GM12878 (cell line): ENCODE data around the gene TRIP6. TPM values are rescaled to one million over a fixed set of nuclear protein-coding genes. Genes with fewer than 3 reads are reported as not detected.

ENCODE experiments used
- ATAC-seq: fragments of 200-7000 bp; cut with Tn5 transposase; 3 replicates; pipeline ENCODE4 v1.9.1; 2020; ENCODE audit warnings: mild to moderate bottlenecking, moderate library complexity
- BruUV-seq: library from RNA; stranded (reverse); fragments of 400-500 nt; replicated peaks from 2 replicates; lab custom pipeline; 2021; lab: Mats Ljungman, UMichigan
- CTCF ChIA-PET: fragments of 300-600 bp; sonication (Branson Sonifier 250); formaldehyde crosslinking; extraction: SDS; loops from one replicate; lab custom pipeline; 2021; ENCODE audit warnings: inconsistent platforms; lab: Yijun Ruan, JAX
- POLR2A ChIA-PET: fragments of 350-600 bp; formaldehyde crosslinking; extraction: SDS; loops from one replicate; lab custom pipeline; 2021; ENCODE audit warnings: inconsistent platforms; lab: Charles Lee
- RAD21 ChIA-PET: fragments of 300-600 bp; sonication (Branson Sonifier 250); formaldehyde crosslinking; loops from one replicate; lab custom pipeline; 2023; ENCODE audit warnings: antibody characterized with exemption; ENCODE audit not compliant: unreplicated experiment; lab: Charles Lee
- SMC1A ChIA-PET: fragments of 300-600 bp; sonication (Branson Sonifier 250); formaldehyde crosslinking; loops from one replicate; lab custom pipeline; 2023; ENCODE audit not compliant: unreplicated experiment, uncharacterized antibody; lab: Charles Lee
- DNase-seq: peaks from one replicate; pipeline ENCODE4 v3.0.0-alpha.2; 2011; ENCODE audit warnings: low read depth, low spot score
- FAIRE-seq: peaks from 3 replicates; lab custom pipeline; 2011; peaks lifted over from hg19 to GRCh38; lab: Jason Lieb, UNC
- H2AFZ ChIP-seq: 2 replicates; pipeline ENCODE4 v1.6.0; 2011; ENCODE audit warnings: low read depth, low read length, control low read depth; ENCODE audit not compliant: control insufficient read depth
- H3K27ac ChIP-seq: 2 replicates; pipeline ENCODE4 v1.5.1; 2011; ENCODE audit warnings: control low read depth; ENCODE audit not compliant: control insufficient read depth, insufficient read depth
- H3K27me3 ChIP-seq, 2 experiments: replicated peaks in 1 of 2; 2 replicates each; pipeline versions ENCODE4 v1.6.0 to v1.6.1; 2011; ENCODE audit warnings: low read length in 1 of 2; ENCODE audit not compliant: control insufficient read depth in 2 of 2, insufficient read depth in 2 of 2
- H3K36me3 ChIP-seq, 2 experiments: 2 replicates each; pipeline ENCODE4 v1.5.1; 2011; ENCODE audit warnings: low read length in 1 of 2; ENCODE audit not compliant: control insufficient read depth in 2 of 2, insufficient read depth in 2 of 2
- H3K4me1 ChIP-seq: 2 replicates; pipeline ENCODE4 v1.6.1; 2011; ENCODE audit warnings: mild to moderate bottlenecking, low read length, moderate library complexity, mixed read lengths; ENCODE audit not compliant: control insufficient read depth, insufficient read depth
- H3K4me2 ChIP-seq: 2 replicates; pipeline ENCODE4 v1.6.0; 2011; ENCODE audit warnings: control low read depth; ENCODE audit not compliant: control insufficient read depth, insufficient read depth
- H3K4me3 ChIP-seq: fragments of 200-600 bp; sonication (generic); 2 replicates; pipeline ENCODE4 v1.5.1; 2016
- H3K79me2 ChIP-seq: 2 replicates; pipeline ENCODE4 v1.6.0; 2011; ENCODE audit warnings: low read length; ENCODE audit not compliant: control insufficient read depth, insufficient read depth
- H3K9ac ChIP-seq: 2 replicates; pipeline ENCODE4 v1.8.0; 2011; ENCODE audit warnings: low read length, control low read depth, mixed read lengths; ENCODE audit not compliant: control insufficient read depth, insufficient read depth
- H3K9me3 ChIP-seq: replicated peaks from 3 replicates; pipeline ENCODE4 v1.5.1; 2011; ENCODE audit warnings: mild to moderate bottlenecking, low read length; ENCODE audit not compliant: control insufficient read depth, insufficient read depth
- H4K20me1 ChIP-seq: 2 replicates; pipeline ENCODE4 v1.6.0; 2011; ENCODE audit not compliant: control insufficient read depth, insufficient read depth
- BACH1 ChIP-seq: fragments of 450-650 bp; IDR thresholded peaks from 2 replicates; pipeline ENCODE4 v1.6.1; 2017; ENCODE audit warnings: mild to moderate bottlenecking, borderline replicate concordance
- CTCF ChIP-seq, 3 experiments: IDR thresholded peaks in 2 of 3; conservative IDR thresholded peaks in 1 of 3; 2 replicates each; pipeline ENCODE4 v1.5.1; 2011; ENCODE audit warnings: low read depth in 3 of 3, low read length in 3 of 3, mild to moderate bottlenecking in 3 of 3, control low read depth in 2 of 3, moderate library complexity in 2 of 3, inconsistent platforms in 1 of 3, mixed read lengths in 1 of 3; ENCODE audit not compliant: control insufficient read depth in 2 of 3, insufficient read depth in 1 of 3; ENCODE audit errors: extremely low read depth in 1 of 3
- GATAD2B ChIP-seq: fragments of 450-650 bp; conservative IDR thresholded peaks from 2 replicates; pipeline ENCODE4 v1.6.1; 2017; ENCODE audit warnings: low read depth, mild to moderate bottlenecking, moderate library complexity
- LARP7 ChIP-seq: fragments of 450-650 bp; IDR thresholded peaks from 2 replicates; pipeline ENCODE4 v1.6.1; 2017; ENCODE audit warnings: mild to moderate bottlenecking
- MLLT1 ChIP-seq: fragments of 450-650 bp; IDR thresholded peaks from 2 replicates; pipeline ENCODE4 v1.6.1; 2016; ENCODE audit warnings: mild to moderate bottlenecking
- NFIC ChIP-seq: IDR thresholded peaks from 2 replicates; pipeline ENCODE4 v1.6.1; 2012; ENCODE audit warnings: low read depth, mild to moderate bottlenecking, inconsistent platforms, low read length, moderate library complexity
- SREBF2 ChIP-seq: IDR thresholded peaks from 2 replicates; pipeline ENCODE4 v1.6.1; 2012; ENCODE audit warnings: mild to moderate bottlenecking, low read length
- ZNF207 ChIP-seq: fragments of 450-650 bp; IDR thresholded peaks from 2 replicates; pipeline ENCODE4 v1.6.1; 2014; ENCODE audit warnings: antibody characterized with exemption, mild to moderate bottlenecking, borderline replicate concordance
- WGBS: methylation state at CpG from one replicate; pipeline ENCODE4 v1.1.6; 2016; ENCODE audit warnings: low lambda C conversion rate; ENCODE audit not compliant: insufficient replicate concordance, insufficient coverage; ENCODE audit errors: missing lambda C conversion rate; 5-methylcytosine and 5-hydroxymethylcytosine counted together
- in situ Hi-C: fragments of 300-500 bp; cut with MboI; formaldehyde crosslinking; loops from 9 replicates; pipeline ENCODE4 v1.14.3; 2018; ENCODE audit warnings: mixed read lengths
- intact Hi-C: fragments of 100-400 bp; cut with micrococcal nuclease; formaldehyde crosslinking; loops from one replicate; pipeline ENCODE4 v1.14.2; 2022; ENCODE audit not compliant: unreplicated experiment
- polyA plus RNA-seq, 11 experiments: library from polyadenylated mRNA; depleted of rRNA in 4 of 11; unstranded in 6 of 11; stranded (reverse) in 5 of 11; fragments of >200 nt; fragmentation: Nextera tagmentation in 4 of 11; fragmentation: Illumina TruSeq in 1 of 11; extraction: Ambion mirVana in 4 of 11; extraction: Trizol in 1 of 11; gene quantifications; 1 replicate in 1 of 11; 2 replicates in 10 of 11; pipeline versions ENCODE4 v1.2.1 to v1.2.3, GENCODE V29; 2011 to 2016; ENCODE audit warnings: inconsistent platforms in 2 of 11, missing spikeins in 2 of 11, low read depth in 1 of 11
- total RNA-seq, 4 experiments: library from RNA; depleted of rRNA in 3 of 4; stranded (reverse); fragments of >200 nt in 3 of 4; fragmentation: Illumina TruSeq in 1 of 4; extraction: Trizol in 1 of 4; gene quantifications; 2 replicates each; pipeline versions ENCODE4 v1.2.1 to v1.2.3, GENCODE V29; 2013 to 2021

Gene TRIP6
- total and polyA plus RNA-seq, 10 of the 15 experiments (the other 5 are each of a cell fraction or from before 2014, with no cell fraction given): 2.5 to 47.4 (median 25.5) TPM

- Histone ChIP-seq H3K9me3 (no peaks in the 10 kb centered on the region), H3K27me3 (peaks cover 12% of the 10 kb centered on the region in 2 experiments; a peak in 3 of 4 replicates), H4K20me1 (no peaks in the 10 kb centered on the region), H3K36me3 (no peaks in the 10 kb centered on the region), H3K9ac (no peak overlapping the region), H3K79me2 (no peaks in the 10 kb centered on the region), H3K4me2 (no peak overlapping the region), H3K4me1 (no peaks in the 10 kb centered on the region), H2AFZ (no peak overlapping the region), H3K4me3 (no peak overlapping the region), H3K27ac (no peak overlapping the region)
- intact Hi-C loops: no loop called here
- 0% methylated on average over 4 of the region's 4 CpGs for WGBS
- FAIRE-seq (no peak), ATAC-seq (no peak), DNase-seq (no peak)
- TF ChIP-seq GATAD2B (no peak), ZNF207 (no peak), NFIC (no peak), MLLT1 (no peak), CTCF (IDR thresholded peaks at IDR 0.05 in 2 of 3, conservative IDR thresholded peaks at IDR 0.05 in 1 of 3; ENCODE audit: control insufficient read depth in 2 of 3, extremely low read depth in 1 of 3, insufficient read depth in 1 of 3, low read depth in 3 of 3, low read length in 3 of 3) (no peak), LARP7 (no peak), BACH1 (no peak), SREBF2 (no peak)
- ChIA-PET CTCF (no interaction called here), POLR2A (no interaction called here), RAD21 (interaction anchor here (2.5 kb wide), 1 partner anchor 27 kb away, joined by 6 read pairs; no protein-coding TSS in a partner anchor), SMC1A (no interaction called here)
- no TSS peak for BruUV-seq
- in situ Hi-C loops: no loop called here
Observed at GRCh38 chr7:100830396-100830795, 36.8 kb upstream of the TRIP6 start.
